Tibial nerve (tissue), 4 donors: Measurements from ENCODE around the gene SMIM28. TPM values are rescaled to one million over a fixed set of nuclear protein-coding genes. Genes with fewer than 3 reads are reported as not detected.

Source experiments
- DNase-seq, 2 donors: peaks; one replicate each; pipeline ENCODE4 v3.0.0-alpha.2; 2019; ENCODE audit warnings: low spot score in 2 of 2
- H3K27ac ChIP-seq, 4 donors: fragments of 200-600 bp; sonication (generic) in 3 of 4; one replicate each; pipeline ENCODE4 v1.5.1; 2017 to 2019; ENCODE audit warnings: mild to moderate bottlenecking in 1 of 4
- H3K27me3 ChIP-seq, 2 donors: fragments of 200-600 bp; sonication (generic) in 1 of 2; one replicate each; pipeline versions ENCODE4 v1.5.1 to v1.6.0; 2017 to 2019
- H3K36me3 ChIP-seq, 3 donors: fragments of 200-600 bp; sonication (generic); one replicate each; pipeline ENCODE4 v1.5.1; 2018 to 2019
- H3K4me1 ChIP-seq, 4 donors: fragments of 200-600 bp; sonication (generic) in 3 of 4; one replicate each; pipeline ENCODE4 v1.5.1; 2017 to 2019
- H3K4me3 ChIP-seq, 4 donors: fragments of 200-600 bp; sonication (generic) in 3 of 4; one replicate each; pipeline ENCODE4 v1.5.1; 2017 to 2019; ENCODE audit warnings: mild to moderate bottlenecking in 1 of 4, moderate library complexity in 1 of 4
- H3K9me3 ChIP-seq, 4 donors: fragments of 200-600 bp; sonication (generic) in 3 of 4; one replicate each; pipeline ENCODE4 v1.5.1; 2017 to 2019
- EP300 ChIP-seq, 2 donors: sonication (generic); formaldehyde crosslinking; IDR thresholded peaks; one replicate each; pipeline ENCODE4 v1.6.1; 2017; ENCODE audit warnings: antibody characterized with exemption in 2 of 2, mild to moderate bottlenecking in 1 of 2
- POLR2A ChIP-seq, 2 donors: fragments of 450-650 bp; IDR thresholded peaks; one replicate each; pipeline ENCODE4 v1.6.1; 2017; ENCODE audit warnings: antibody characterized with exemption in 2 of 2, mild to moderate bottlenecking in 2 of 2, moderate library complexity in 2 of 2
- WGBS, 2 donors: methylation state at CpG; one replicate each; pipeline ENCODE4 v1.1.5; 2018; 5-methylcytosine and 5-hydroxymethylcytosine counted together
- total RNA-seq, 4 donors: library from RNA; depleted of rRNA; stranded (reverse); fragments of >200 nt; gene quantifications; one replicate each; pipeline ENCODE4 v1.1.0, GENCODE V29; 2016
- TF ChIP-seq, protein P1 (sequence below), 5 experiments: fragments of 200-600 bp in 3 of 5; fragments of 450-650 bp in 2 of 5; sonication (generic) in 3 of 5; IDR thresholded peaks; one replicate each; pipeline ENCODE4 v1.5.1; 2016 to 2019; ENCODE audit warnings: antibody characterized with exemption in 5 of 5, mild to moderate bottlenecking in 3 of 5, moderate library complexity in 2 of 5

SMIM28 gene
- total RNA-seq, 4 donors from 2014 or later = not detected

DNA sequence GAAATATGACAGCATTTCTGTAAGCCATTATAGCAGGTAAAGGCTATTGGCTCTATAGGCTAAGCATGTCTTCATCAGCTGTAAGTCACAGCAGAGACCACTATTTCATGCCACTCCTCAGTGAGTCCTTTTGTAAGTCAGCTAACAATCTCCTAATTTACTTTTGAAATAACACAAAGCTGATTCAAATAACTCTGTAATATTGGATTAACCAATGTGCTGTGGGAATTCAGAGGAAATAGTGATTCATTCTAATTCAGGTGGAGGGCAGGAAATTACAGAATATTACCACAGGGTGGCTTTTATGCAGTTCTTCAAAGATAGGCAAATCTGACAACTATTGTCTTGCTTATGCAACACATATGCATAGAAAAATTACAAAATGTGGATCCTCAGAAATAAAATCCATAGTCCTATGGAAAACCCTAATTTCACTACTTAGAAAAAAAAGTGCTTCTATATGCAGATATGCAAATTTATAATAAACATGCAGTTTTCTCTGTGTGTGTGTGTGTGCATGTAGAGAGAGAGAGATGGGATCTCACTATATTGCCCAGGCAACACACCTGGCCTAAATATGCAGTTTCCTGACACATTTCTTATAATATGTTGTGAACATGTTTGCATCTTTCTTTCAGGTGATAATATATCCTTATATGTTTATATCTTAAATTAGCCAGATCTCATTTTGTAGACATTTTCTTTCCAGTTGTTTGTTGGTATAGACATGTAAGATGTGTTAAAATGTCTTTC lies 4.8 kb upstream of the SMIM28 start:
- Histone ChIP-seq H3K4me3 (no peak overlapping the region), H3K4me1 (no peaks in the 10 kb centered on the region), H3K36me3 (no peaks in the 10 kb centered on the region), H3K27ac (no peak overlapping the region), H3K27me3 (no peaks in the 10 kb centered on the region), H3K9me3 (peaks cover 0 to 1% (median 0%) of the 10 kb centered on the region in 4 donors)
- TF ChIP-seq POLR2A (IDR thresholded peaks at IDR 0.05) (no peak), EP300 (IDR thresholded peaks at IDR 0.05) (no peak)
- TF ChIP-seq, protein P1, sequence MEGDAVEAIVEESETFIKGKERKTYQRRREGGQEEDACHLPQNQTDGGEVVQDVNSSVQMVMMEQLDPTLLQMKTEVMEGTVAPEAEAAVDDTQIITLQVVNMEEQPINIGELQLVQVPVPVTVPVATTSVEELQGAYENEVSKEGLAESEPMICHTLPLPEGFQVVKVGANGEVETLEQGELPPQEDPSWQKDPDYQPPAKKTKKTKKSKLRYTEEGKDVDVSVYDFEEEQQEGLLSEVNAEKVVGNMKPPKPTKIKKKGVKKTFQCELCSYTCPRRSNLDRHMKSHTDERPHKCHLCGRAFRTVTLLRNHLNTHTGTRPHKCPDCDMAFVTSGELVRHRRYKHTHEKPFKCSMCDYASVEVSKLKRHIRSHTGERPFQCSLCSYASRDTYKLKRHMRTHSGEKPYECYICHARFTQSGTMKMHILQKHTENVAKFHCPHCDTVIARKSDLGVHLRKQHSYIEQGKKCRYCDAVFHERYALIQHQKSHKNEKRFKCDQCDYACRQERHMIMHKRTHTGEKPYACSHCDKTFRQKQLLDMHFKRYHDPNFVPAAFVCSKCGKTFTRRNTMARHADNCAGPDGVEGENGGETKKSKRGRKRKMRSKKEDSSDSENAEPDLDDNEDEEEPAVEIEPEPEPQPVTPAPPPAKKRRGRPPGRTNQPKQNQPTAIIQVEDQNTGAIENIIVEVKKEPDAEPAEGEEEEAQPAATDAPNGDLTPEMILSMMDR (IDR thresholded peaks at IDR 0.05) = no peak
- no peak for DNase-seq

DNA sequence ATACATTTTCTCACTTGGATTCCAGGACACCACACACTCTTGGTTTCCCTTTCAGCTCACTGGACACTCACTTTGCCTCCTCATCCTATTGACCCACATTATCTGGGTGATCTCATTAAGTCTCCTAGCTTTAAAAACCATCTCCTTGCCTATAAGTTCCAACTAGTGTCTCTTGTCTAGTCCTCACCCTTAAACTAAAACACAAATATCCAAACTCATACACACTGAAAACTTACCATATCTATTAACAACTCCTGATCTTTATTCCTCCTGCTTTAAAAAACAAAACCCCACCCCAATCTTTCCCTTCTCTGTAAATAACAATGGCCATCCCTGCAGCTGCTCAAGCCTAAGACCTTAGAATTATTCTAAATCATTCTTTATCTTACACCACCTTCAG lies 3.5 kb upstream of the SMIM28 start:
- Histone ChIP-seq H3K4me1 (no peaks in the 10 kb centered on the region), H3K36me3 (no peaks in the 10 kb centered on the region), H3K27me3 (no peaks in the 10 kb centered on the region), H3K27ac (no peak overlapping the region), H3K9me3 (no peaks in the 10 kb centered on the region), H3K4me3 (no peak overlapping the region)
- no peak for TF ChIP-seq POLR2A (IDR thresholded peaks at IDR 0.05)
- no peak for TF ChIP-seq EP300 (IDR thresholded peaks at IDR 0.05)
- TF ChIP-seq, protein P1 (IDR thresholded peaks at IDR 0.05) = no peak
- DNase-seq = no peak

DNA sequence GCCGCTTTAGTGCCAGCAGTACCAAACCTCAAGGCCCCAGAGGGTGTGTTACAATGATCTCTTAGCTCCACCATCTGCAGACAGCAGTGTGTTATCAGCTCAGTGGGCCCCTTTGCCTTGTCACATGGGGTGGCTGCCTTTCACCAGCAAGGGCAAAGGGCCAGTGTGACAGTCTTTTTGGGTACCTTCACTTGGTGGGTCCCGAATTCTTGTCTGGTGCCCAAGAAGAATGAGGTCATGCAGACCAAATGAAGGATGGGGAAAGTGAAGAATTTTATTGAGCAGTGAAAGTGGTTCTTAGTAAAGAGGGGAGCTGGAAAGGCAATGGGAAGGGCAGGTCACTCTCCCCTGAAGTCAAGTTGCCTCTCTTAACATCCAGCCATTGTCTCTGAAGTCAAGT lies 2.9 kb upstream of the SMIM28 start:
- H3K27me3 ChIP-seq = no peaks in the 10 kb centered on the region
- H3K27ac ChIP-seq = no peak overlapping the region
- no peak overlapping the region for H3K4me3 ChIP-seq
- H3K9me3 ChIP-seq = no peaks in the 10 kb centered on the region
- WGBS, 2 donors = 86 to 94% methylated on average over 2 of the region's 2 CpGs
- TF ChIP-seq, protein P1 (IDR thresholded peaks at IDR 0.05) = no peak
- no peak for TF ChIP-seq EP300 (IDR thresholded peaks at IDR 0.05)
- no peak for TF ChIP-seq POLR2A (IDR thresholded peaks at IDR 0.05)
- no peak for DNase-seq
- H3K36me3 ChIP-seq = no peaks in the 10 kb centered on the region
- no peaks in the 10 kb centered on the region for H3K4me1 ChIP-seq

DNA sequence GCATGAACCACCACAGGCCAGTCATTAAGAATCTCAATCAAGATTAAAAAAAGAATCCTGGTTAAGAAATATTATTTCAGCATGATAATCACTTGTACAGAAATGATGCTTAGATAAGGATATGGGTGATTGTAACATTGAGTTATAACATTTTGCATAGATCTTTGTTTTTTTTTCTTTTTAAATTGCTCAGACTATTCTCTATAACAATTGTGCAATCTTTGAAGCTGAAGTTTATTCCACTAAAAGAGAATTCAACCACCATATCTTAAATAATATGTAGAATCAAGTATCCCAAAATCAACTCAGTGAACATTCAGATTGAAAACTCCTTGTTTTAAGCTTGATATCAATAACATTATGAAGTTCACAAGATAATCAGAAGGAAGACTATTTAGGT lies 663 bp upstream of the SMIM28 start:
- TF ChIP-seq POLR2A (IDR thresholded peaks at IDR 0.05) = no peak
- no peak for TF ChIP-seq EP300 (IDR thresholded peaks at IDR 0.05)
- TF ChIP-seq, protein P1 (IDR thresholded peaks at IDR 0.05) = no peak
- Histone ChIP-seq H3K27me3 (no peaks in the 10 kb centered on the region), H3K4me1 (no peaks in the 10 kb centered on the region), H3K4me3 (no peak overlapping the region), H3K9me3 (no peaks in the 10 kb centered on the region), H3K27ac (no peak overlapping the region), H3K36me3 (no peaks in the 10 kb centered on the region)
- no peak for DNase-seq

DNA sequence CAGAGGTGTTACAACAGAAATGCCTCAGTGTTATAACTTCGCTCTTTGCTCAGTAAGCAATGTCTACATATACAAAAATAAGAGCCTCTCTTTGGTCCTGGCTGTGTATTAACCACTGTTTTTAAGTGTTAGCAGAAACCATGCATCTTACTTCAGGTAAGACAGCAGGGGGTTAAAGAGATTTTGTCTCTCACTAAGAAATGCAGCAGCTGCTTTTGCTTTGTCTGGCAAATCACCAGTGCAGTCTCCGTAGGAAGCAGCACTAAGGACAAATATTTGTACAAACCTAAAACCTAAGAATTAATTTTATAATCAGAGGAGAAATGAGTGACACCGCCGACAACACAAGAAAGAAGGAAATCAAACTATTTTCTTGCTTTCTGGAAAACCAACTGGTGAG lies 758 bp downstream of the SMIM28 start:
- Histone ChIP-seq H3K27me3 (no peaks in the 10 kb centered on the region), H3K36me3 (no peaks in the 10 kb centered on the region), H3K27ac (no peak overlapping the region), H3K4me1 (no peaks in the 10 kb centered on the region), H3K9me3 (no peaks in the 10 kb centered on the region), H3K4me3 (no peak overlapping the region)
- TF ChIP-seq EP300 (IDR thresholded peaks at IDR 0.05) (no peak), POLR2A (IDR thresholded peaks at IDR 0.05) (no peak)
- TF ChIP-seq, protein P1 (IDR thresholded peaks at IDR 0.05) = no peak
- WGBS, 2 donors = 51 to 63% methylated on average over 4 of the region's 4 CpGs
- no peak for DNase-seq
